Panc1 (cell line): ENCODE measurements around the gene CAVIN1. TPM values are rescaled to one million over a fixed set of nuclear protein-coding genes. Genes with fewer than 3 reads are reported as not detected.
A peak's percentile ranks its signal among the peaks of the same experiment; 100 is the strongest.
"Not testable (repeated sequence)": the region's sequence is repeated elsewhere in the genome, so short reads cannot be mapped to it uniquely, and the experiment has no call there.

ENCODE experiments used
- ATAC-seq: fragments of 200-7000 bp; cut with Tn5 transposase; 2 replicates; pipeline ENCODE4 v1.9.1; 2020; ENCODE audit warnings: mild to moderate bottlenecking, moderate library complexity
- BruUV-seq: library from RNA; stranded (reverse); fragments of 400-500 nt; replicated peaks from 2 replicates; lab custom pipeline; 2021; lab: Mats Ljungman, UMichigan
- CTCF ChIA-PET: fragments of 300-600 bp; sonication (Branson Sonifier 250); formaldehyde crosslinking; loops from one replicate; lab custom pipeline; 2022; ENCODE audit warnings: antibody characterized with exemption; lab: Charles Lee
- POLR2A ChIA-PET: fragments of 300-600 bp; sonication (Branson Sonifier 250); formaldehyde crosslinking; loops from one replicate; lab custom pipeline; 2022; ENCODE audit warnings: antibody characterized with exemption; lab: Charles Lee
- DNase-seq: peaks from one replicate; pipeline ENCODE4 v3.0.0-alpha.2; 2010; ENCODE audit warnings: low read depth, low spot score
- H3K27ac ChIP-seq: 2 replicates; pipeline ENCODE4 v1.5.1; 2011; ENCODE audit warnings: mild to moderate bottlenecking, low read length, inconsistent platforms
- H3K27me3 ChIP-seq: fragments of 200-500 bp; sonication (Bioruptor generic); 2 replicates; pipeline ENCODE4 v1.6.0; 2014; ENCODE audit warnings: low read length, inconsistent platforms; ENCODE audit not compliant: control insufficient read depth, insufficient read depth
- H3K36me3 ChIP-seq: fragments of 200-500 bp; sonication (Bioruptor generic); 2 replicates; pipeline ENCODE4 v1.5.1; 2014; ENCODE audit warnings: inconsistent platforms, mild to moderate bottlenecking, low read length, moderate library complexity; ENCODE audit not compliant: control insufficient read depth, insufficient read depth
- H3K4me1 ChIP-seq: 2 replicates; pipeline ENCODE4 v1.5.1; 2011; ENCODE audit warnings: inconsistent platforms, mild to moderate bottlenecking, low read length, moderate library complexity; ENCODE audit not compliant: control insufficient read depth, insufficient read depth
- H3K4me3 ChIP-seq, 2 experiments: 2 replicates each; pipeline ENCODE4 v1.5.1; 2011 to 2012; ENCODE audit warnings: low read depth in 2 of 2, low read length in 2 of 2, mild to moderate bottlenecking in 2 of 2, inconsistent platforms in 1 of 2, moderate library complexity in 1 of 2
- H3K9me3 ChIP-seq: fragments of 200-500 bp; sonication (Bioruptor generic); 2 replicates; pipeline ENCODE4 v1.5.1; 2014; ENCODE audit warnings: low read depth, mild to moderate bottlenecking, inconsistent platforms, low read length, moderate library complexity; ENCODE audit not compliant: control insufficient read depth, insufficient read depth
- CTCF ChIP-seq: fragments of 450-650 bp; IDR thresholded peaks from 2 replicates; pipeline ENCODE4 v1.5.1; 2017; ENCODE audit warnings: mild to moderate bottlenecking
- POLR2AphosphoS5 ChIP-seq: IDR thresholded peaks from 2 replicates; pipeline ENCODE4 v1.6.1; 2012; ENCODE audit warnings: mild to moderate bottlenecking, low read depth, low read length, moderate library complexity
- REST ChIP-seq, 2 experiments: IDR thresholded peaks; 2 replicates each; pipeline ENCODE4 v1.6.1; 2011 to 2012; ENCODE audit warnings: low read depth in 2 of 2, control low read depth in 1 of 2, low read length in 1 of 2, mild to moderate bottlenecking in 1 of 2, moderate library complexity in 1 of 2; ENCODE audit not compliant: insufficient read depth in 1 of 2
- SIN3A ChIP-seq: IDR thresholded peaks from 2 replicates; pipeline ENCODE4 v1.6.1; 2012; ENCODE audit warnings: low read depth, mild to moderate bottlenecking, low read length, moderate library complexity, borderline replicate concordance; ENCODE audit not compliant: insufficient read depth
- TCF7L2 ChIP-seq: IDR thresholded peaks from 2 replicates; pipeline ENCODE4 v1.6.1; 2011; ENCODE audit warnings: mild to moderate bottlenecking, low read depth, low read length, inconsistent platforms
- in situ Hi-C: cut with HindIII; loops from 2 replicates; pipeline ENCODE4 v1.10.0; 2016; ENCODE audit warnings: low sequenced_read_pairs, low pct_unique_long_range_greater_than_20kb
- intact Hi-C: fragments of 100-400 bp; cut with micrococcal nuclease; formaldehyde crosslinking; loops from one replicate; pipeline ENCODE4 v1.10.0; 2022; ENCODE audit not compliant: unreplicated experiment
- total RNA-seq: library from RNA; stranded (reverse); gene quantifications from one replicate; pipeline ENCODE4 v1.2.1, GENCODE V29; 2021; ENCODE audit not compliant: unreplicated experiment

The CAVIN1 gene
- total RNA-seq, 1 experiment from 2014 or later: 315 TPM

GRCh38 chr17:42421507-42422338, 1.3 kb downstream of the CAVIN1 start:
- POLR2A ChIA-PET: no interaction called here
- ATAC-seq (peak; percentile 26), DNase-seq (no peak)
- Histone ChIP-seq H3K27ac (peak overlapping the region; percentile 82), H3K9me3 (no peaks in the 10 kb centered on the region), H3K36me3 (no peaks in the 10 kb centered on the region; the same call in 1 of the 2 replicates), H3K4me3 (peak overlapping the region; percentile 62 to 88), H3K4me1 (peaks cover 27% of the 10 kb centered on the region), H3K27me3 (no peaks in the 10 kb centered on the region)
- CTCF ChIA-PET: interaction anchor here (0.6 kb wide), 1 partner anchor 20 kb away, joined by 6 read pairs; no protein-coding TSS in a partner anchor
- BruUV-seq: no TSS peak
- no peak for TF ChIP-seq CTCF
- TF ChIP-seq POLR2AphosphoS5: no peak
- TF ChIP-seq TCF7L2: no peak
- TF ChIP-seq REST (IDR thresholded peaks at IDR 0.05; ENCODE audit: insufficient read depth in 1 of 2, low read depth in 2 of 2, low read length in 1 of 2): no peak
- in situ Hi-C loops: no loop called here
- intact Hi-C loops: loop anchor here (10.0 kb wide), 1 partner anchor 103 kb away; no protein-coding TSS in a partner anchor

GRCh38 chr17:42421136-42421506, 1.9 kb downstream of the CAVIN1 start:
- no peak for ATAC-seq
- H3K4me3 ChIP-seq: peak overlapping the region; percentile 62 to 88
- ChIA-PET CTCF (no interaction called here), POLR2A (no interaction called here)
- H3K27ac ChIP-seq: peak overlapping the region; percentile 82
- no peak for DNase-seq
- peaks cover 30% of the 10 kb centered on the region for H3K4me1 ChIP-seq
- no TSS peak for BruUV-seq
- in situ Hi-C loops: no loop called here
- intact Hi-C loops: loop anchor here (10.0 kb wide), 1 partner anchor 104 kb away; no protein-coding TSS in a partner anchor
- TF ChIP-seq REST (IDR thresholded peaks at IDR 0.05; ENCODE audit: insufficient read depth in 1 of 2, low read depth in 2 of 2, low read length in 1 of 2) (no peak), SIN3A (no peak), TCF7L2 (no peak), CTCF (no peak), POLR2AphosphoS5 (no peak)
- H3K9me3 ChIP-seq: no peaks in the 10 kb centered on the region
- no peaks in the 10 kb centered on the region; the same call in 1 of the 2 replicates for H3K36me3 ChIP-seq
- H3K27me3 ChIP-seq: no peaks in the 10 kb centered on the region

GRCh38 chr17:42417981-42418380, 5.1 kb downstream of the CAVIN1 start:
- H3K27me3 ChIP-seq, in situ Hi-C loops, DNase-seq, CTCF ChIA-PET, ATAC-seq, BruUV-seq, intact Hi-C loops, H3K27ac ChIP-seq, H3K9me3 ChIP-seq, POLR2A ChIA-PET, H3K4me3 ChIP-seq, H3K36me3 ChIP-seq: not testable (repeated sequence)
- H3K4me1 ChIP-seq: peaks cover 28% of the 10 kb centered on the region
